Lower lobe of right lung (tissue), 2 donors: ENCODE measurements around the gene TSPAN9. TPM values are rescaled to one million over a fixed set of nuclear protein-coding genes. Genes with fewer than 3 reads are reported as not detected.

Experiments used
- ATAC-seq, 2 donors: fragments of 200-7000 bp; cut with Tn5 transposase; one replicate each; pipeline ENCODE4 v1.9.1; 2020 to 2022; ENCODE audit warnings: mild to moderate bottlenecking in 2 of 2, moderate library complexity in 2 of 2
- DNase-seq: peaks from one replicate; pipeline ENCODE4 v3.0.0-alpha.2; 2020
- H3K27ac ChIP-seq: fragments of 200-600 bp; one replicate; pipeline ENCODE4 v1.8.0; 2022
- H3K27me3 ChIP-seq: fragments of 200-600 bp; one replicate; pipeline ENCODE4 v1.8.0; 2022; ENCODE audit warnings: low read depth
- H3K36me3 ChIP-seq: fragments of 200-600 bp; one replicate; pipeline ENCODE4 v1.8.0; 2022; ENCODE audit warnings: mild to moderate bottlenecking
- H3K4me1 ChIP-seq: fragments of 200-600 bp; one replicate; pipeline ENCODE4 v1.8.0; 2022
- H3K4me3 ChIP-seq: fragments of 200-600 bp; one replicate; pipeline ENCODE4 v1.8.0; 2022; ENCODE audit warnings: mild to moderate bottlenecking
- H3K9me3 ChIP-seq: fragments of 200-600 bp; one replicate; pipeline ENCODE4 v1.8.0; 2022
- CTCF ChIP-seq: fragments of 200-600 bp; IDR thresholded peaks from one replicate; pipeline ENCODE4 v1.8.0; 2022; ENCODE audit warnings: antibody characterized with exemption, mild to moderate bottlenecking
- intact Hi-C: fragments of 100-400 bp; cut with DNase I; formaldehyde crosslinking; loops from one replicate; pipeline ENCODE4 v1.11.0; 2022
- total RNA-seq: library from RNA; stranded (reverse); fragmentation: NEBNext Ultra II Directional; extraction: Animal tissue kit (Norgen Biotek cat#: 25700); gene quantifications from one replicate; pipeline ENCODE4 v1.2.1, GENCODE V29; 2021
- donor health status: DM: no; HTN: yes; CAD: no; lungs with severe emphysema.

The TSPAN9 gene
- total RNA-seq, 1 donor from 2014 or later, result 61.1 TPM

GRCh38 chr12:3300833-3301401 lies 223.7 kb downstream of the TSPAN9 start:
- no peak overlapping the region for H3K27ac ChIP-seq

GRCh38 chr12:3302401-3303041 lies 225.3 kb downstream of the TSPAN9 start:
- peaks cover 15% of the 10 kb centered on the region for H3K27me3 ChIP-seq
- DNase-seq (no peak), ATAC-seq (no peak)
- no peak overlapping the region for H3K4me3 ChIP-seq
- intact Hi-C loops, result loop anchor here (10.0 kb wide), 1 partner anchor 502 kb away; no protein-coding TSS in a partner anchor
- H3K4me1 ChIP-seq, result peaks cover 11% of the 10 kb centered on the region
- no peak for TF ChIP-seq CTCF
- H3K27ac ChIP-seq, result no peak overlapping the region
- no peaks in the 10 kb centered on the region for H3K9me3 ChIP-seq
- no peaks in the 10 kb centered on the region for H3K36me3 ChIP-seq

More at GRCh38 chr12:3300833-3301401, 223.7 kb downstream of the TSPAN9 start:
- Histone ChIP-seq H3K4me1 (peaks cover 12% of the 10 kb centered on the region), H3K9me3 (no peaks in the 10 kb centered on the region), H3K27me3 (peaks cover 15% of the 10 kb centered on the region), H3K36me3 (no peaks in the 10 kb centered on the region), H3K4me3 (no peak overlapping the region)
- intact Hi-C loops, result loop anchor here (10.0 kb wide), 1 partner anchor 504 kb away; no protein-coding TSS in a partner anchor
- no peak for DNase-seq
- no peak for ATAC-seq
- peak; percentile 11 for TF ChIP-seq CTCF

- Histone ChIP-seq H3K27me3 (peaks cover 19% of the 10 kb centered on the region), H3K27ac (no peak overlapping the region)
- intact Hi-C loops, result loop anchor here (10.0 kb wide), 1 partner anchor 501 kb away; no protein-coding TSS in a partner anchor
These were observed 226.4 kb downstream of the TSPAN9 start for GRCh38 chr12:3303410-3304136.

GRCh38 chr12:3304436-3305165 lies 227.4 kb downstream of the TSPAN9 start:
- intact Hi-C loops, result loop anchor here (10.0 kb wide), 1 partner anchor 500 kb away; no protein-coding TSS in a partner anchor
- no peak overlapping the region for H3K4me3 ChIP-seq
- no peak for TF ChIP-seq CTCF
- no peaks in the 10 kb centered on the region for H3K9me3 ChIP-seq
- no peak overlapping the region for H3K27ac ChIP-seq
- no peaks in the 10 kb centered on the region for H3K36me3 ChIP-seq
- H3K27me3 ChIP-seq, result peaks cover 21% of the 10 kb centered on the region
- DNase-seq (no peak), ATAC-seq (no peak)
- peaks cover 11% of the 10 kb centered on the region for H3K4me1 ChIP-seq

More at GRCh38 chr12:3303410-3304136, 226.4 kb downstream of the TSPAN9 start:
- DNase-seq (no peak), ATAC-seq (no peak)
- Histone ChIP-seq H3K9me3 (no peaks in the 10 kb centered on the region), H3K4me3 (no peak overlapping the region), H3K4me1 (peaks cover 11% of the 10 kb centered on the region), H3K36me3 (no peaks in the 10 kb centered on the region)
- no peak for TF ChIP-seq CTCF

- peaks cover 4% of the 10 kb centered on the region for H3K4me1 ChIP-seq
- DNase-seq, result no peak
- TF ChIP-seq CTCF, result no peak
- no peak overlapping the region for H3K27ac ChIP-seq
- intact Hi-C loops, result loop anchor here (10.0 kb wide), 1 partner anchor 499 kb away; no protein-coding TSS in a partner anchor
- H3K9me3 ChIP-seq, result no peaks in the 10 kb centered on the region
- no peaks in the 10 kb centered on the region for H3K36me3 ChIP-seq
- H3K27me3 ChIP-seq, result peaks cover 21% of the 10 kb centered on the region
- no peak for ATAC-seq
- H3K4me3 ChIP-seq, result no peak overlapping the region
These were observed 228.3 kb downstream of the TSPAN9 start for GRCh38 chr12:3305464-3305863.
